ENCODE measurements around the gene FUCA1. TPM values are rescaled to one million over a fixed set of nuclear protein-coding genes. Genes with fewer than 3 reads are reported as not detected.
A peak's percentile ranks its signal among the peaks of the same experiment; 100 is the strongest.
"Not testable (repeated sequence)": the region's sequence is repeated elsewhere in the genome, so short reads cannot be mapped to it uniquely, and the experiment has no call there.

The FUCA1 gene
- total RNA-seq, 1 experiment from 2014 or later = 20.3 TPM

DNA sequence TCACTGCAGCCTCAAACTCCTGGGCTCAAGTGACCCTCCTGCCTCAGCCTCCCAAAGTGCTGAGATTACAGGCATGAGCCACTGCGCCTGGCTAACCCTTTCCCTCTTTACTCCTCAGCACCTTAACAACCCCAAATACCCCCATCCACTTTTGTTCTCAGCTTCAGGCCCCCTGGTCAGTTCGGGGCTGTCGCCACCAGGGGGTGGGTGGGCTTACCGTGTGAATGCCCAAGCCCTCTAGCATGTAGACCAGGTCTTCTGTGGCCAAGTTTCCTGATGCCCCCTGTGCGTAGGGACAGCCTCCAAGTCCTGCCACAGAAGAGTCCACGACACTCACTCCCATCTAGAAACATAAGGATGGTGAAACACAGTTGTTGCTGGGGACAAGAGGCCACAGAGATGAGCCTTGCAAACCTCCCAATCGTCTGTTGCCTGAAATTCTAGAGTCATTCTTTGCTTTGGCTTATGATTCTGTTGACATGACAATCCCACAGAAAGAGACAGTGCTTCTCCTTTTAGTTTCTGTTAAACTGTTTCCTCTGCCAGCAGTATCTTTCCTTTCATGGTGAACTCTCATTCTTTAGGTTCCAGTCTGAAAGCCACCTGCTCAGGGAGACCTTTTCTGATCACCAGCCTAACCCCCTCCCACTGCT, 63.8 kb downstream of the FUCA1 start:
- Histone ChIP-seq H3K4me3 (ENCODE audit: low read length) (no peak overlapping the region), H3K36me3 (ENCODE audit: low read depth, low read length) (no peaks in the 10 kb centered on the region), H4K20me1 (ENCODE audit: low read length) (no peaks in the 10 kb centered on the region), H3K4me1 (ENCODE audit: insufficient read depth, low read length) (peaks cover 14% of the 10 kb centered on the region), H3K27ac (ENCODE audit: low read length) (no peak overlapping the region), H3K9me3 (ENCODE audit: low read length) (no peaks in the 10 kb centered on the region), H3K79me2 (ENCODE audit: low read length) (0 out of 2 replicates have a peak, but pooled peaks cover 3% of the 10 kb centered on the region), H3K27me3 (ENCODE audit: low read length) (no peaks in the 10 kb centered on the region), H3K4me2 (ENCODE audit: low read length) (no peak overlapping the region), H3K9me2 (replicated peaks; ENCODE audit: low read length) (no peaks in the 10 kb centered on the region), H3K9ac (ENCODE audit: low read length) (no peak overlapping the region), H3F3A (ENCODE audit: low read length, unreplicated experiment) (no peaks in the 10 kb centered on the region), H2AFZ (ENCODE audit: low read length) (no peak overlapping the region)
- intact Hi-C loops (cut with micrococcal nuclease) = loop anchor here (5.0 kb wide), 1 partner anchor 113 kb away; no protein-coding TSS in a partner anchor
- ATAC-seq (no peak), DNase-seq (no peak)
- no TSS peak for BruUV-seq (replicated peaks)
- ChIA-PET CTCF (no interaction called here), POLR2A (ENCODE audit: unreplicated experiment) (no interaction called here)
- TF ChIP-seq, protein P1, sequence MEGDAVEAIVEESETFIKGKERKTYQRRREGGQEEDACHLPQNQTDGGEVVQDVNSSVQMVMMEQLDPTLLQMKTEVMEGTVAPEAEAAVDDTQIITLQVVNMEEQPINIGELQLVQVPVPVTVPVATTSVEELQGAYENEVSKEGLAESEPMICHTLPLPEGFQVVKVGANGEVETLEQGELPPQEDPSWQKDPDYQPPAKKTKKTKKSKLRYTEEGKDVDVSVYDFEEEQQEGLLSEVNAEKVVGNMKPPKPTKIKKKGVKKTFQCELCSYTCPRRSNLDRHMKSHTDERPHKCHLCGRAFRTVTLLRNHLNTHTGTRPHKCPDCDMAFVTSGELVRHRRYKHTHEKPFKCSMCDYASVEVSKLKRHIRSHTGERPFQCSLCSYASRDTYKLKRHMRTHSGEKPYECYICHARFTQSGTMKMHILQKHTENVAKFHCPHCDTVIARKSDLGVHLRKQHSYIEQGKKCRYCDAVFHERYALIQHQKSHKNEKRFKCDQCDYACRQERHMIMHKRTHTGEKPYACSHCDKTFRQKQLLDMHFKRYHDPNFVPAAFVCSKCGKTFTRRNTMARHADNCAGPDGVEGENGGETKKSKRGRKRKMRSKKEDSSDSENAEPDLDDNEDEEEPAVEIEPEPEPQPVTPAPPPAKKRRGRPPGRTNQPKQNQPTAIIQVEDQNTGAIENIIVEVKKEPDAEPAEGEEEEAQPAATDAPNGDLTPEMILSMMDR (conservative IDR thresholded peaks at IDR 0.05; ENCODE audit: low read depth, low read length) = peak; percentile 18; the same call in 1 of the 2 replicates
- TF ChIP-seq EZH2phosphoT487 (IDR thresholded peaks at IDR 0.05; ENCODE audit: borderline replicate concordance, low read length) = no peak

- Histone ChIP-seq H3K4me1 (ENCODE audit: insufficient read depth, low read length) (peaks cover 20% of the 10 kb centered on the region), H3K27ac (ENCODE audit: low read length) (no peak overlapping the region), H3K4me3 (ENCODE audit: low read length) (no peak overlapping the region), H3K36me3 (ENCODE audit: low read depth, low read length) (no peaks in the 10 kb centered on the region), H3K9ac (ENCODE audit: low read length) (no peak overlapping the region), H3K9me3 (ENCODE audit: low read length) (no peaks in the 10 kb centered on the region), H2AFZ (ENCODE audit: low read length) (no peak overlapping the region), H3K27me3 (ENCODE audit: low read length) (no peaks in the 10 kb centered on the region), H3F3A (ENCODE audit: low read length, unreplicated experiment) (no peaks in the 10 kb centered on the region), H3K4me2 (ENCODE audit: low read length) (no peak overlapping the region), H3K79me2 (ENCODE audit: low read length) (peaks cover 9% of the 10 kb centered on the region), H3K9me2 (replicated peaks; ENCODE audit: low read length) (no peaks in the 10 kb centered on the region), H4K20me1 (ENCODE audit: low read length) (no peaks in the 10 kb centered on the region)
- intact Hi-C loops (cut with micrococcal nuclease) = loop anchor here (5.0 kb wide), 1 partner anchor 114 kb away; no protein-coding TSS in a partner anchor
- BruUV-seq (replicated peaks) = no TSS peak
- no peak for TF ChIP-seq EZH2 (IDR thresholded peaks at IDR 0.05; ENCODE audit: low read length, unreplicated experiment)
- TF ChIP-seq EZH2phosphoT487 (IDR thresholded peaks at IDR 0.05; ENCODE audit: borderline replicate concordance, low read length) = no peak
- TF ChIP-seq, protein P1 (conservative IDR thresholded peaks at IDR 0.05; ENCODE audit: low read depth, low read length) = no peak
- CTCF ChIA-PET = no interaction called here
- no peak for DNase-seq
- ATAC-seq = no peak
- POLR2A ChIA-PET (ENCODE audit: unreplicated experiment) = no interaction called here
These were observed 64.4 kb downstream of the FUCA1 start for GRCh38 chr1:23803674-23804073.

DNA sequence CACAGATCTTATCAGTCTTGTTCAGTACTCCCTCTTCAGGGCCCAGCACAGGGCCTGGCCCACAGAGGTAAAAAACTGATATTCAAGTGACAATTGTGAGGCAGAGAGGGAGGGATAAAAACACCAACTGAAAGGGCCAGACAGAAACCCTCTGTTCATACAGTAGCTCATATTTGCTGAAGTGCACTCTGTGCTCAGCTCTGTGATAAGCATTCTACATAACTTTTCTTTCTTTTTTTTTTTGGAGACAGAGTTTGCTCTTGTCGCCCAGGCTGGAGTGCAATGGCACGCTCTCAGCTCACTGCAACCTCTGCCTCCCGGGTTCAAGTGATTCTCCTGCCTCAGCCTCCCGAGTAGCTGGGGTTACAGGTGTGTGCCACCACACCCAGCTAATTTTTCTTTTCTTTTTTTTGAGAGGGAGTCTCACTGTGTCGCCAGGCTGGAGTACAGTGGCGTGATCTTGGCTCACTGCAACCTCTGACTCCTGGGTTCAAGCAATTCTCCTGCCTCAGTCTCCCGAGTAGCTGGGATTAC, 65.2 kb downstream of the FUCA1 start:
- H3F3A ChIP-seq (ENCODE audit: low read length, unreplicated experiment); H3K9me2 ChIP-seq (replicated peaks; ENCODE audit: low read length); H3K27me3 ChIP-seq (ENCODE audit: low read length); H3K9me3 ChIP-seq (ENCODE audit: low read length); H2AFZ ChIP-seq (ENCODE audit: low read length); CTCF ChIA-PET; H3K4me2 ChIP-seq (ENCODE audit: low read length); ATAC-seq; POLR2A ChIA-PET (ENCODE audit: unreplicated experiment); H4K20me1 ChIP-seq (ENCODE audit: low read length); H3K27ac ChIP-seq (ENCODE audit: low read length); H3K36me3 ChIP-seq (ENCODE audit: low read depth, low read length); H3K9ac ChIP-seq (ENCODE audit: low read length); BruUV-seq (replicated peaks); H3K4me3 ChIP-seq (ENCODE audit: low read length); DNase-seq: not testable (repeated sequence)
- Histone ChIP-seq H3K79me2 (ENCODE audit: low read length) (peaks cover 10% of the 10 kb centered on the region), H3K4me1 (ENCODE audit: insufficient read depth, low read length) (peaks cover 21% of the 10 kb centered on the region)
- intact Hi-C loops (cut with micrococcal nuclease) = loop anchor here (5.0 kb wide), 1 partner anchor 114 kb away; no protein-coding TSS in a partner anchor

All from PC-3 (cell line).